GM20000 (cell line): Measurements from ENCODE around the gene NFIB.

Experiments used
- DNase-seq: peaks from one replicate; pipeline ENCODE4 v3.0.0; 2012; ENCODE audit warnings: low spot score
- CTCF ChIP-seq: IDR thresholded peaks from 2 replicates; pipeline ENCODE4 v1.5.1; 2012; ENCODE audit warnings: mild to moderate bottlenecking, control low read depth; ENCODE audit errors: extremely low read depth, missing control alignments

The NFIB gene

GRCh38 chr9:14111696-14112095, 202.2 kb downstream of the NFIB start:
- DNase-seq: no peak
- no peak for TF ChIP-seq CTCF

DNA sequence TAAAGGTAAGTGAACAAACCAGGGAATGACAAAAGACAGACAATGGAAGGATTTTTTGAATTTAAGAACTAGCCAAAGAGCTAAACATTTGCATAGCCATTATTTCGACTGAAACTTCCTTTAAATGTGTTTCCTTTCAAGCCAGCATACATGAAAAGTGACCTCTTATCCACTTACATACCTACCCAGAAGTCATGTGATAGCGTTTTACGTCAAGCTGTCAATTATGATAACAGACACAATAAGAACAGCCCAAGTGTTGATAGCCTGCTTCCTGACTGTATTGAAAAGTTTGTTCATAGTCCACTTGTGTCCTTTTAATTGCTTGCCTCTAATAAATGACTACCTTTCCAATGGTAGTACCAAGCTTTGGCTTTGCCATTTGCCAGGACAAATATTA, 206.0 kb downstream of the NFIB start:
- TF ChIP-seq CTCF: no peak
- no peak for DNase-seq

- no peak for TF ChIP-seq CTCF
- no peak for DNase-seq
These were observed 206.4 kb downstream of the NFIB start for GRCh38 chr9:14107495-14107894.

GRCh38 chr9:14106699-14107098, 207.2 kb downstream of the NFIB start:
- no peak for DNase-seq
- TF ChIP-seq CTCF: no peak

DNA sequence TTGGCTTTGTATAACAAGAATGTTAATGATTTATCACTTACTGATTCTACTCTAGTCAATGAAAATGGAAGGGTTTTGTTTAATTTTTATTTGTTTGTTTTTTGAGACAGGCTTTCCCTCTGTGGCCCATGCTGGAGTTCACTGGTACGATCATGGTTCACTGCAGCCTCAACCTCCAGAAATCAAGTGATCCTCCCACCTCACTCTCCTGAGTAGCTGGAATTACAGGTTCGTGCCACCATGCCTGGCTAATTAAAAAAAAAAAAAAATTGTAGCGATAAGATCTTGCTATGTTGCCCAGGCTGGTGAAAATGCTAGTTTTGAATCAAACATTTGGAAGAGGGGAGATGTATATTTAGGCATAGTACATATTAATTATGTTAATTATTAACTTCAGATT, 209.4 kb downstream of the NFIB start:
- DNase-seq: no peak
- TF ChIP-seq CTCF: no peak

DNA sequence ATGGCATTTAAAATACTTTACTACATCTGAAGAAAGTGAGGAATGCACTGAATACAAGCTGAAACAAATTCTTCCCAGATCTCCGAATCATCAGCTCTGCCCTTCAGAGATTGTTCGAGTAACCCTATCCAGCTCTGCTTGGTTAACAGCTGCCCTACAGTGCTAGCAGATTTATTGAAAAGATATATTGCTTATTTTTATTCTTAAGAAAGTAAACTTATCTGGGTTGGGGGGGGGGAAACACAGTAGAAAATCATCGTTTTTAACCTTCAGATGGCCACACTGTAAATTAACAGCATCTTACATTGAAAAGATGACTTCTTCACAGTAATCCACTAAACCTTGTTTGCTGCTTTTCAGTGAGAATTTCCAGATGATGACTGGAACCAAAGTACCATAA, 210.8 kb downstream of the NFIB start:
- DNase-seq: no peak
- no peak for TF ChIP-seq CTCF

DNA sequence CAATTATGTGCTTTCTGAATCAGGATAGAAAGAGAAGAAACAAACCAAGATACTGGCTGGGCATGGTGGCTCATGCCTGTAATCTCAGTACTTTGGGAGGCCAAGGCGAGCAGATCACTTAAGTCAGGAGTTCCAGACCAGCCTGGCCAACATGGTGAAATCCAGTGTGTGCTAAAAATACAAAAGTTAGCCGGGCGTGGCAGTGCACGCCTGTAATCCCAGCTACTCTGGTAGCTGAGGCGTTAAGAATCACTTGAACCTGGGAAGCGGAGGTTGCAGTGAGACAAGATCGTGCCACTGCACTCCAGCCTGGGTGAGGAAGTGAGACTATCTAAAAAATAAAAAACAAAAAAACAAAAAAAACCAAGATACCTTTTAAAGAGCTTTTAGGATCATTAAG, 214.2 kb downstream of the NFIB start:
- no peak for TF ChIP-seq CTCF
- no peak for DNase-seq
